PFSK-1 (cell line): Measurements from ENCODE around the gene CAMSAP3.

Experiments used
- FOXP2 ChIP-seq: optimal IDR thresholded peaks from 2 replicates; pipeline ENCODE3; 2011; ENCODE audit warnings: borderline replicate concordance, control low read depth, inconsistent platforms; ENCODE audit not compliant: insufficient read depth; ENCODE audit errors: extremely low read length, extremely low read depth
- POLR2AphosphoS5 ChIP-seq: IDR thresholded peaks from 2 replicates; pipeline ENCODE4 v1.6.1; 2012; ENCODE audit warnings: low read depth, mild to moderate bottlenecking, control low read depth, low read length, moderate library complexity
- SIN3A ChIP-seq: IDR thresholded peaks from 2 replicates; pipeline ENCODE4 v1.6.1; 2012; ENCODE audit warnings: mild to moderate bottlenecking, low read length, moderate library complexity, borderline replicate concordance; ENCODE audit not compliant: insufficient read depth
- TAF1 ChIP-seq: IDR thresholded peaks from 2 replicates; pipeline ENCODE4 v1.6.1; 2012; ENCODE audit warnings: low read length, control low read depth, borderline replicate concordance; ENCODE audit not compliant: insufficient read depth
- TF ChIP-seq, protein P1 (sequence below), 2 experiments: IDR thresholded peaks; 2 replicates each; pipeline versions ENCODE4 v1.6.1 to v1.8.0; 2011 to 2012; ENCODE audit warnings: low read depth in 2 of 2, low read length in 2 of 2, control low read depth in 1 of 2, inconsistent platforms in 1 of 2, mild to moderate bottlenecking in 1 of 2, moderate library complexity in 1 of 2; ENCODE audit not compliant: insufficient read depth in 1 of 2

CAMSAP3 gene

DNA sequence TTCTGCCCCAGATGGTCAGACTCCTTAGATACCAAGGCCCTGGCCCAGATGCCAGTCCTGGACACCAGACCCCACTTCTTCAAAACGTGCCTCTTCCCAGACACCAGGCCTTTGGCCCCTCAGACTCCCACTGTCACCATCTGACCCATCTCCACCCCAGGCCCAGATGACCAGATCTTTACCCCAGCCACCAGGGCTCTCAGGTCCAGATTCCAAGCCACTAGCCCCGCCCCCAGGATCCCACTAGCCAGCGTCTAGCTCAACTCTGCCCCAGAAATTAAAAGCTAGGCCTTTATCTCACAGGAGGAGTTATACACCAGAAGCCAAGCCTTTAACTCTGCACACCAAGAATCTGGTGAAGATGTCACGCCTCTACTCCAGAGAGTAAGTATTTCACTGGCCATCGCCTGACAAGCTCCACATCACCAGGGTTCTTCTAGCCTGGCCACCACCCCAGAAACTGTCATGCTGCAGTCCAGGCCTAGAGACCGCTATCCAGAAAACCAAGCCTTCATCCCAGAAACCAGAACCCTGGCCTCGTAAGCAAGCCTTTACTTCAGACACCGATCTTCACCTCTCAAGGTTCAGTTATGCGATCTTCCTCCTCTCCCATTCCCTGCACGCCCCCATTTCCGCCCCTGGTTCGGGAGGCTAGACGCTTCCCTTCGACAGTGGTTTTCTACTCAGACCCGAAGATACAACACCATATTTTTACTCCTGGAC, 33.1 kb downstream of the CAMSAP3 start:
- TF ChIP-seq, protein P1, sequence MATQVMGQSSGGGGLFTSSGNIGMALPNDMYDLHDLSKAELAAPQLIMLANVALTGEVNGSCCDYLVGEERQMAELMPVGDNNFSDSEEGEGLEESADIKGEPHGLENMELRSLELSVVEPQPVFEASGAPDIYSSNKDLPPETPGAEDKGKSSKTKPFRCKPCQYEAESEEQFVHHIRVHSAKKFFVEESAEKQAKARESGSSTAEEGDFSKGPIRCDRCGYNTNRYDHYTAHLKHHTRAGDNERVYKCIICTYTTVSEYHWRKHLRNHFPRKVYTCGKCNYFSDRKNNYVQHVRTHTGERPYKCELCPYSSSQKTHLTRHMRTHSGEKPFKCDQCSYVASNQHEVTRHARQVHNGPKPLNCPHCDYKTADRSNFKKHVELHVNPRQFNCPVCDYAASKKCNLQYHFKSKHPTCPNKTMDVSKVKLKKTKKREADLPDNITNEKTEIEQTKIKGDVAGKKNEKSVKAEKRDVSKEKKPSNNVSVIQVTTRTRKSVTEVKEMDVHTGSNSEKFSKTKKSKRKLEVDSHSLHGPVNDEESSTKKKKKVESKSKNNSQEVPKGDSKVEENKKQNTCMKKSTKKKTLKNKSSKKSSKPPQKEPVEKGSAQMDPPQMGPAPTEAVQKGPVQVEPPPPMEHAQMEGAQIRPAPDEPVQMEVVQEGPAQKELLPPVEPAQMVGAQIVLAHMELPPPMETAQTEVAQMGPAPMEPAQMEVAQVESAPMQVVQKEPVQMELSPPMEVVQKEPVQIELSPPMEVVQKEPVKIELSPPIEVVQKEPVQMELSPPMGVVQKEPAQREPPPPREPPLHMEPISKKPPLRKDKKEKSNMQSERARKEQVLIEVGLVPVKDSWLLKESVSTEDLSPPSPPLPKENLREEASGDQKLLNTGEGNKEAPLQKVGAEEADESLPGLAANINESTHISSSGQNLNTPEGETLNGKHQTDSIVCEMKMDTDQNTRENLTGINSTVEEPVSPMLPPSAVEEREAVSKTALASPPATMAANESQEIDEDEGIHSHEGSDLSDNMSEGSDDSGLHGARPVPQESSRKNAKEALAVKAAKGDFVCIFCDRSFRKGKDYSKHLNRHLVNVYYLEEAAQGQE (IDR thresholded peaks at IDR 0.05; ENCODE audit: insufficient read depth in 1 of 2, low read depth in 2 of 2, low read length in 2 of 2) = no peak
- TF ChIP-seq SIN3A (no peak), TAF1 (no peak)

DNA sequence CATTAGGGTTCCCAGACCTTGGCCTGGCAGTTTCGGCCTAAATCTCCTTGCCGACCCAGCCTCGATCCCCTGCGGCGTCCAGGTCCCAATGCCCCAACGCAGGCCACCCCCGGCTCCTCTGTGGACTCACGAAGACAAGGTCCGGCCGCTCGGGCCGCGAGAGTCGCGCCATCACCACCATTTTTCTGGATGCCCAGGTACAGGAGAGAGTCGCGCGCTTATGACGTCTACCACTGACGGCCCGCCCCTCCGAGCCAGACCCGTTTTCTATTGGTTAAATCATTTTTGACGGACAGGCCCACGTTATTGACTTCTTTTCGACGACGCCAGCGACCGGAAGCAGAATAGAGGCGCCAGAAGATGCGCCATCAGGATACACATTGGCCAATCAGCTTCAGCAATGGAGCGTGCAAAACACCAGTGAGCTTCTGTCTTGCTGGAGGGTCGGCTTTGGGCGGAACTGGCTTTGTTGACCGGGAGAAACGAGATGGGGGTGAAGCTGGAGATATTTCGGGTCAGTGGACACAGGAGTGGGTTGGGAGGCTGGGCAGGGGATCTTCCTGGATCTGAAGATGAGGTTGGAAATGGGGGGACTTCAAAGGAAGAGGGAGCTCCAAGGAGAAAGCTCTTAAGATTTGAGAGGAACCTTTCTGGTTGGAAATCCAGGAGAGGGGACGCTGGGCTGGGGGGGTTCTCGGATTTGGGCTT, 33.8 kb downstream of the CAMSAP3 start, which contains the start of the genes PET100 and XAB2:
Gene PET100, plus strand, starts transcription at position 447 of the 708 bp plus-strand sequence. Its CDS starts 41 bp downstream, at position 488.
Gene XAB2, minus strand, starts transcription at position 199 of the 708 bp plus-strand sequence. Its CDS starts 18 bp downstream, at position 181.
- TF ChIP-seq POLR2AphosphoS5 = peak; percentile 69
- TF ChIP-seq, protein P1 (IDR thresholded peaks at IDR 0.05; ENCODE audit: insufficient read depth in 1 of 2, low read depth in 2 of 2, low read length in 2 of 2) = peak in 1 of 2 experiments; percentile 35; a peak in 1 of 4 replicates
- TF ChIP-seq TAF1 = peak; percentile 72; the same call in 1 of the 2 replicates
- no peak for TF ChIP-seq FOXP2
- 0 out of 2 replicates have a peak, but pooled peaks have one; percentile 50 for TF ChIP-seq SIN3A

DNA sequence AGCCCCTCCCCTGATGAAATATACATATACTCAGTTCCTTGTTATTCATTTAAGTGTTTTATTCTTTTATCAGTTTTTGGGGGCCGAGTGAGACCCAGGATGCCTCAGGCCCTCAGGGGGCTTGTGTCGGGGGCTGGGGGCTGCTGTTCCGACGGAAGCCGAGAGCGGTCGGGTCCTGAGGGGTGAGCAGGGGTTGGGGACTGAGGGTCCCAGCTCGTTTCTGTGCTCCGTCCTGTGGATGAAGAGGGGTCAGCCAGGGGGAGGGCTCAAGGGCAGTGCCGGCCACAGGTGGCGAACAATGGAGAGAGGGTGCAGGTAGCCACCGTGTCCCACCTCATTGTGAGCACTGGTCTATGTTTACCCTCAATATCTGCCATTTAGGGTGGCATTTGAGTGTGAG, 35.9 kb downstream of the CAMSAP3 start:
- no peak for TF ChIP-seq TAF1
- no peak for TF ChIP-seq SIN3A
- TF ChIP-seq, protein P1 (IDR thresholded peaks at IDR 0.05; ENCODE audit: insufficient read depth in 1 of 2, low read depth in 2 of 2, low read length in 2 of 2) = no peak
- TF ChIP-seq FOXP2 = no peak
- no peak for TF ChIP-seq POLR2AphosphoS5

DNA sequence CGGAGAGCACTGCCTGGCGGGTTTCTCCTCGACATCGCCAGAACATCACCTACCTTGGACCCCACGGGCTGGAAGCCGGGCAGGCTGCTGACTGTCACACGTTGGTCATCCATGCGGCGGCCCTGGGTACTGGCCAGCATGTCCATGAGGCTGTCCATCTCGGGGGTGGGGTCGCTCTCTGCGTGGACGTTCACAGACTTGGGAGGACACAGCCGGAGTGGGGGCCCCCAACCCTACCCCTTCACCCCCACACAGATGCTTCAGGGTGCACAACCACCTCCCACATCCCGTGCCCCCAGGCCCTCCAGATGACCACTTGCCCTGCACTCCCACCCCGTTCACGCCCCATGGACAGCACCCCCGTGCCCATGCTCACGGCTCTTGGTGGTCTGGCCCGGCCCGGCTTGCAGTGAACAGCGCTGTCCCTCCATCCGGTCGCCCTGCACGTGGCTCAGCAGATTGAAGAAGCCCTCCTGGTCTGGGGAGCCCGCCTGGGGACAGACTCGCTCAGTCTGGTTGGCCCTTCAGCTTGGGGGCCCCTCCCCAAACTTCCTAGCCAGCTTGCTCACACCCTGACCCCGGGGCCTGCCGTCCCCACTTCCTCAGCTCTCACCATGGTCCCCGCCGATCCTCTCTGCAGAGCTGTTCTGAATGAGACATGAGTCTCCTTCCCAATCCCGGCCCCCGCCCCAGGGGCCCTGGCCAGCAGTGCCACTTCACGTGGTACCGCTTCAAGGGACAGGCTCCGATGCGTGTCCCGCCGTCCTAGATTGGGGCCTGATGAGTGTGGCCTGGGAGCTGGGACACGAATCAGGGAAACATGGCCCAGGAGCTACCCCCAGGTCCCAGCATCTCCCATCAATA, 36.9 kb downstream of the CAMSAP3 start:
- TF ChIP-seq SIN3A (no peak), FOXP2 (no peak), POLR2AphosphoS5 (no peak), TAF1 (no peak)
- TF ChIP-seq, protein P1 (IDR thresholded peaks at IDR 0.05; ENCODE audit: insufficient read depth in 1 of 2, low read depth in 2 of 2, low read length in 2 of 2) = no peak
